ENCODE data around the gene LMF1. TPM values are rescaled to one million over a fixed set of nuclear protein-coding genes. Genes with fewer than 3 reads are reported as not detected.
"Not testable (repeated sequence)": the region's sequence is repeated elsewhere in the genome, so short reads cannot be mapped to it uniquely, and the experiment has no call there.

LMF1 gene
- total RNA-seq, 1 experiment from 2014 or later = 15.6 TPM

DNA sequence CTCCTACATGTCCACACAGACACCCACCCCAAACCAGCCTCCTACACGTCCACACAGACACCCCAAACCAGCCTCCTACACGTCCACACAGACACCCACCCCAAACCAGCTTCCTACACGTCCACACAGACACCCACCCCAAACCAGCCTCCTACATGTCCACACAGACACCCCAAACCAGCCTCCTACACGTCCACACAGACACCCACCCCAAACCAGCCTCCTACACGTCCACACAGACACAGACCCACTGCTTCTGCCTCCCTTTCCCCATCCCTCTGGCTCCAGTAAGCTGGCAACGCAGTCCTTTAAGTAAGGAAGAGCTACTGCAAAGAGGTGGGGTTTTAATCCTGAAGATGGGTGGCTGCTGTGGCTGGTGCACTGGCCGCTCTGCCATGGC, 17.0 kb downstream of the LMF1 start:
- DNase-seq (ENCODE audit: extremely low read depth, low read depth) = not testable (repeated sequence)

GRCh38 chr16:952321-952720, 18.5 kb downstream of the LMF1 start:
- no peak for DNase-seq (ENCODE audit: extremely low read depth, low read depth)

GRCh38 chr16:951660-952301, 19.0 kb downstream of the LMF1 start:
- no peak for DNase-seq (ENCODE audit: extremely low read depth, low read depth)

- DNase-seq (ENCODE audit: extremely low read depth, low read depth) = not testable (repeated sequence)
Observed at GRCh38 chr16:950733-951573, 19.8 kb downstream of the LMF1 start.

DNA sequence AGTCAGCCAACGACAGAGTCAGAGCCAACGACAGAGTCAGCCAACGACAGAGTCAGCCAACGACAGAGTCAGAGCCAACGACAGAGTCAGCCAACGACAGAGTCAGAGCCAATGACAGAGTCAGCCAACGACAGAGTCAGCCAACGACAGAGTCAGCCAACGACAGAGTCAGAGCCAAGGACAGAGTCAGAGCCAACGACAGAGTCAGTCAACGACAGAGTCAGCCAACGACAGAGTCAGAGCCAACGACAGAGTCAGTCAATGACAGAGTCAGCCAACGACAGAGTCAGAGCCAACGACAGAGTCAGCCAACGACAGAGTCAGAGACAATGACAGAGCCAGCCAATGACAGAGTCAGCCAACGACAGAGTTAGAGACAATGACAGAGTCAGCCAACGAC, 22.0 kb downstream of the LMF1 start:
- DNase-seq (ENCODE audit: extremely low read depth, low read depth) = not testable (repeated sequence)

DNA sequence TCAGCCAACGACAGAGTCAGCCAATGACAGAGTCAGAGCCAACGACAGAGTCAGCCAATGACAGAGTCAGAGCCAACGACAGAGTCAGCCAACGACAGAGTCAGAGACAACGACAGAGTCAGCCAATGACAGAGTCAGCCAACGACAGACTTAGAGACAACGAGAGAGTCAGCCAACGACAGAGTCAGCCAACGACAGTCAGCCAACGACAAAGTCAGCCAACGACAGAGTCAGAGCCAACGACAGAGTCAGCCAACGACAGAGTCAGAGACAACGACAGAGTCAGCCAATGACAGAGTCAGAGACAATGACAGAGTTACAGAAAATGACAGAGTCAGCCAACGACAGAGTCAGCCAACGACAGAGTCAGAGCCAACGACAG, 22.9 kb downstream of the LMF1 start:
- DNase-seq (ENCODE audit: extremely low read depth, low read depth) = not testable (repeated sequence)

DNA sequence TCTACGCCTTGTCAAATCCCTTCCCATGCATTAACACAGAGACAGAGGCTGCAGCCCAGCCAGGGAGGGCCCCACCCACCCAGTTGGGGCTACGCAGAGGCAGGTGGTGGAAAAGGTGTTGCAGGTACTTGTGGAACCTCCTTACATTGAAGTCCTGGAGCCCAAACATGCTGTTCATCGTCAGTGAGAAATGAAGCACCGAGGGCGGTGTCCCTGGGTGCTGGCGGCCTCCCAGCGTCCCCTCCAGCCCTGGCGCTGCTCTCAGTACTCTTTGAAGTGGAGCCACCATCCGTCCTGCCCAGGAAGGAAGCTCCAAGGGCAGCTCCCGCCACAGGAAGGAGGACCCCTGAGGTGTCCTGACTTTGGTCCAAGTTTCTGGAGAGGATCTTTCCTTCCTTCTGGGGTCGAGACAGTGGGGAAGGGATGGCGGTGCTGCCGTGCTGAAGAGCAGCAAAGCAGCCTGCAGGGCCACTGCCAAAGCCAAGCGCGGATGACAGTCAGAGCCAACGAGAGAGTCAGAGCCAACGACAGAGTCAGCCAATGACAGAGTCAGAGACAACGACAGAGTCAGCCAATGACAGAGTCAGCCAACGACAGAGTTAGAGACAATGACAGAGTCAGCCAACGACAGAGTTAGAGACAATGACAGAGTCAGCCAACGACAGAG, 23.4 kb downstream of the LMF1 start:
- DNase-seq (ENCODE audit: extremely low read depth, low read depth) = no peak

GRCh38 chr16:946048-946395, 24.8 kb downstream of the LMF1 start:
- DNase-seq (ENCODE audit: extremely low read depth, low read depth) = no peak

- no peak for DNase-seq (ENCODE audit: extremely low read depth, low read depth)
Observed at GRCh38 chr16:945271-946047, 25.3 kb downstream of the LMF1 start.

DNA sequence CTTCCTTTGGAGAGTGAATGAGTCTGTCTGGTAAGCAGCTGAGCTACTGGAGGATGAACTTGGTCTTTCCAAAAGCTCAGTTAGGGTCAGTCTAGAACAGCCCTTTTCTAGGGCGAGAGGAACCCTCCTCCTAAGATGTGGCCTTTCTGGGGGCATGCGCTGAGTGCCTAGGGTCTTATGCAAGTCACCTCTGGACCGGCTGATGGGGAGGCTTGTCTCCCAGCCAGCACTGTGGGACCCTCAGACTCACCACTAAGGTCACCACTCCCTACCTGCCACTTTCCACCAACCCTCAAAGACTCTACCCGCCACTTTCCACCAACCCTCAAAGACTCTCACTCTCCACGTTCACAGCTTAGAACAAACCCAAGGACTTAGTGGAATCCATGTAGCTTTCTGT, 26.8 kb downstream of the LMF1 start:
- no peak for DNase-seq (ENCODE audit: extremely low read depth, low read depth)

DNA sequence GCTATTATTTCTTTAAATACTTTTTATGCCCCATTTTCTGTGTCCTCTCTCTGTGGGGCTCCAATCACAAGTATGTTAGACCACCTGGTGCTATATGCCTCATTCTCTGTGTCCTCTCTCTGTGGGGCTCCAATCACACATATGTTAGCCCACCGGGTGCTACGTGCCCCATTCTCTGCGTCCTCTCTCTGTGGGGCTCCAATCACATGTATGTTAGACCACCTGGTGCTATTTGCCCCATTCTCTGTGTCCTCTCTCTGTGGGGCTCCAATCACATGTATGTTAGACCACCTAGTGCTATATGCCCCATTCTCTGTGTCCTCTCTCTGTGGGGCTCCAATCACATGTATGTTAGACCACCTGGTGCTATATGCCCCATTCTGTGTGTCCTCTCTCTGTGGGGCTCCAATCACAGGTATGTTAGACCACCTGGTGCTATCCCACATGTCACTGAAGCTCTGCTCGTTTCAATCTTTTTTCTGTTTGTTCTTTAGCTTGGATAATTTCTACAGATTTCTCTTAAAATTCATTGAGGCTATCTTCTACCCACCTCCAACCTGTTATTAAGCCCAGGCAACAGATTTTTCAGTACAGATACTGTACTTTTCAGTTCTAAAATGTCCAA, 28.2 kb downstream of the LMF1 start:
- DNase-seq (ENCODE audit: extremely low read depth, low read depth) = no peak

DNA sequence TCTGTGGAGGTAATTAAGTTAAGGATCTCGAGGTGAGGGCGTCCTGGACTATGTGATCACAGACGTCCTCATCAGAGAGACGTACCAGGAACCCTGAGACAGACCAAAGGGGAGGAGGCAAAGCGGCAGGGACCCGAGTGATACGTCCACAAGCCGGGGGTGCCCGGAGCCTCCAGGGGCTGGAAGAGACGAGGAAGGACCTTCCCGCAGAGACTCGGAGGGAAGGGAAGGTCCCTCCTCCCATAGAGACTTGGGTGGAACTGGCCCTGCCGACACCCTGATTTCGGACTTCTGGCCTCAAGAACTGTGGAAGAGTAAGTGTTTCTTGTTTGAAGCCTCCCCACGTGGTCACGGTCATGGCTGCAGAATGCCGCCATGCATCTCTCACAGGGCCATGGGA, 30.8 kb downstream of the LMF1 start:
- DNase-seq (ENCODE audit: extremely low read depth, low read depth) = no peak

DNA sequence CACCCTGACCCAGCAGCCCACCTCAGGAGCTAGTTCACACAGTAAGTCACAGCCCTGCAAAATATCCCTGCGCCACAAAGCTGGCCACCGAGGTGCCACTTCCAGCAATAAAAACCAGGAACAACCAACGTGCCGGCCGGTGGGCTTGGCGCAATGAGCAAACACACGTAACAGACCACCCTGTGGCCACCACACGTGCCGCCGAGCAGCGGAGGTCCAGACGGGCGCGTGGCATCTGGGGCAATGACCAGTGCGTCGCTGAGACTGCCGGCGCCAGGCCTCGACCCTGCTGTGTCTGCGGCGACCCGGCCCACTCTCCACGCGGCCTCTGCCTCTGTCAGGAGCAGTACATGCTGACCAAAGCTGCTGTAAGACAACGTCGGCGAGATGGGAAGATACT, 31.5 kb downstream of the LMF1 start:
- no peak for DNase-seq (ENCODE audit: extremely low read depth, low read depth)

DNA sequence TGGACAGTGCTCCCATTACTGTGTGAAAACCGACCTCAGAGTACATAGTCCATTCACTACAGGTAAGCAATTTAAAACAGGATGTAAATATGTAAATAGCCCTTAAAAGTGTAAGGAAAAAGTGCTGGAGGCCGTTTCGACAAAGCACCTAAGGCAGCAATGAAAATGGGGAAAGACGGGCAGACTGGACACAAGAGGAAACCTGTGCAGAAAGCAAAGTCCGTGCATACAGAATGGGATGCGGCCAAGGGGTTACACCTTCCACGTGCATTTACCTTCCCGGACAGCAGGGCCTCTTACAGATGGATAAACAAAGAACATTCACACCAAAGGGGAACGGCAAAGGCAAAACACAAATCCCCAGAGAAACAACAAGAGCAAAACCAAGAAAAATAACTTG, 32.0 kb downstream of the LMF1 start:
- DNase-seq (ENCODE audit: extremely low read depth, low read depth) = no peak

- DNase-seq (ENCODE audit: extremely low read depth, low read depth) = no peak
Observed at GRCh38 chr16:938136-938535, 32.6 kb downstream of the LMF1 start.

DNA sequence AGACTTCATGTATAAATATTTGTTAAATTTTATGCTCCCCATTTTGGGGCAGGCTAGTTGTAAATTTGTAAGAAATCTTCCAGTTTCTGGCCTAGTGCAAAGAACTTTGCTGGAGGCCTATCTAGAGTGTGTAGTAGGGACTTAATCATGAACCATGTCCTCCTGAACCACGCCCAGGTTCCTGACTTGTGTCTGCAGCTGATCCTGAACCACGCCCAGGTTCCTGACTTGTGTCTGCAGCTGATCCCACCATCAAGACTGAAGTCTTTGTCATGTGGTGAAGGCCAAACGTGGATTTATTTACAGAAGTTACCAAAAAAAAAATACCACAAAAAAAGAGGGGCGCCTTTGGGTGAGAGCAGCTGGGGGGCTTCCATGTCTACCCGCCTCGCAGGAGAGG, 33.1 kb downstream of the LMF1 start:
- no peak for DNase-seq (ENCODE audit: extremely low read depth, low read depth)

GRCh38 chr16:937311-937710, 33.5 kb downstream of the LMF1 start:
- no peak for DNase-seq (ENCODE audit: extremely low read depth, low read depth)

- no peak for DNase-seq (ENCODE audit: extremely low read depth, low read depth)
Observed at GRCh38 chr16:935684-936083, 35.1 kb downstream of the LMF1 start.

GRCh38 chr16:934178-934577, 36.6 kb downstream of the LMF1 start:
- DNase-seq (ENCODE audit: extremely low read depth, low read depth) = no peak

- no peak for DNase-seq (ENCODE audit: extremely low read depth, low read depth)
Observed at GRCh38 chr16:933581-933980, 37.2 kb downstream of the LMF1 start.
